Gastrocnemius medialis (tissue), 4 donors: ENCODE measurements around the gene H2BK1. TPM values are rescaled to one million over a fixed set of nuclear protein-coding genes. Genes with fewer than 3 reads are reported as not detected.

ENCODE experiments used
- ATAC-seq, 2 donors: fragments of 150-250 bp; one replicate each; pipeline ENCODE4 v1.9.1; 2016
- DNase-seq, 2 donors: peaks; one replicate each; pipeline ENCODE4 v3.0.0-alpha.2; 2019
- H3K27ac ChIP-seq, 4 donors: fragments of 200-600 bp; sonication (generic); 1 replicate in 1 of 4; 2 replicates in 3 of 4; pipeline ENCODE4 v1.5.1; 2016 to 2018; ENCODE audit warnings: mild to moderate bottlenecking in 2 of 4, moderate library complexity in 1 of 4
- H3K27me3 ChIP-seq, 3 donors: fragments of 200-600 bp; sonication (generic) in 2 of 3; 1 replicate in 1 of 3; 2 replicates in 2 of 3; pipeline versions ENCODE4 v1.5.1 to v1.6.0; 2016 to 2019; ENCODE audit warnings: mild to moderate bottlenecking in 1 of 3, moderate library complexity in 1 of 3
- H3K36me3 ChIP-seq, 2 donors: fragments of 200-600 bp; sonication (generic) in 1 of 2; one replicate each; pipeline ENCODE4 v1.5.1; 2017 to 2018
- H3K4me1 ChIP-seq, 2 donors: fragments of 200-600 bp; sonication (generic) in 1 of 2; one replicate each; pipeline ENCODE4 v1.5.1; 2016 to 2017; ENCODE audit warnings: mild to moderate bottlenecking in 2 of 2
- H3K4me3 ChIP-seq, 4 donors: fragments of 200-600 bp; sonication (generic) in 3 of 4; 1 replicate in 1 of 4; 2 replicates in 3 of 4; pipeline ENCODE4 v1.5.1; 2016 to 2019; ENCODE audit warnings: mild to moderate bottlenecking in 2 of 4
- H3K9me3 ChIP-seq, 3 donors: fragments of 200-600 bp; sonication (generic) in 2 of 3; 1 replicate in 1 of 3; 2 replicates in 2 of 3; pipeline ENCODE4 v1.5.1; 2016 to 2019
- POLR2A ChIP-seq, 2 donors: fragments of 450-650 bp; IDR thresholded peaks; one replicate each; pipeline ENCODE4 v1.6.1; 2017; ENCODE audit warnings: antibody characterized with exemption in 2 of 2, mild to moderate bottlenecking in 2 of 2, moderate library complexity in 2 of 2
- in situ Hi-C, 4 donors: fragments of 200-750 bp; cut with MboI; loops; one replicate each; pipeline versions ENCODE4 v1.15.0 to v1.8.0; 2017; ENCODE audit warnings: low sequenced_read_pairs in 4 of 4
- intact Hi-C: fragments of 100-400 bp; cut with DNase I; formaldehyde crosslinking; loops from one replicate; pipeline ENCODE4 v1.15.1; 2023; ENCODE audit warnings: low total_unique reads
- total RNA-seq, 4 donors: library from RNA; depleted of rRNA; stranded (reverse); fragments of >200 nt; gene quantifications; one replicate each; pipeline versions ENCODE4 v1.1.0 to v1.2.3, GENCODE V29; 2016
- TF ChIP-seq, protein P1 (sequence below), 5 experiments: fragments of 450-650 bp in 3 of 5; fragments of 200-600 bp in 2 of 5; sonication (generic) in 2 of 5; IDR thresholded peaks in 4 of 5; conservative IDR thresholded peaks in 1 of 5; 1 replicate in 4 of 5; 2 replicates in 1 of 5; pipeline ENCODE4 v1.5.1; 2016 to 2019; ENCODE audit warnings: antibody characterized with exemption in 5 of 5, mild to moderate bottlenecking in 3 of 5, moderate library complexity in 3 of 5

Gene H2BK1
- total RNA-seq, 4 donors from 2014 or later, result not detected

DNA sequence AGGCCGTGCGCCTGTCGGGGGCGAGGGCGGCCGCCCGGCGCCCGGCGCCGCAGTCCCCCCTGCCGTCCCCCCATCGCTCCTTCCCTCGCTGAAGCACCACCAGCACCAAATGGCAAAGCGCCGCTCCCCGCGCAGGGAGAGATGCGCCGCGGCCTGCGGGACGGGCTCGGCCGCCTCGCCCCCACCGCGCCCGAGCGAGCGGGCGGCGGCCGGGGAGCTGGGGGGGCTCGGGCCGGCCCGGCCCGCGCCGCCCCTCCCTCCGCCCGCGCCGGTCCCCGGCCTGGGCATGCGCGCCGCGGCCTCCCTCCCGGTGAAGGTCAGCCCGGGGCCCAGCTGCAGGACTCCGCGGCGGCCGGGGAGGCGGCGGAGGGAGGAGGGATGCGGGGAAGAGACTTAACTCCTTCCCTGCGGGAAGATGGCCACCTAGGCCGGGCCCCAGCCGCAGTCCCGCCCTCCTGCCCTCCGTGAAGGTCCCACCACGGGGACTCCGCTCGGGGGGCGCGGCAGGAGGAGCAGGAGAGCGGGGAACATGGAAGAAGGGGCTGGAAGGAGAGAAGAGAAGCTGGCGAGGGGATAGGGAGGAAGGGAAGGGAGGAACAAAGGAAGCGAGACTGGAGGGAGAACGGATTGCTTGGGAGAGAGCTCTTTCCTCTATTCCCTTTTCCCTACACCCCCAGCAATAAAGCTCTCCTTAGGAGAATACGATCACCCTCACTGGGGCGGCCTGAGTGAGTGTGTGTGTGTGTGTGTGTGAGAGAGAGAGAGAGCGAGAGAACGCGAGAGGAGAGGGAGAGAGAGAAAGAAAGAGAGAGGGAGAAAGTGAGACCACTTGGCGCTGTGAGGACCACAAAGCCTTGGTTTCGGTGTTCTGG, 41.6 kb upstream of the H2BK1 start:
- Histone ChIP-seq H3K4me3 (peak overlapping the region; percentile 64 to 94 (median 78)), H3K4me1 (peaks cover 33 to 48% of the 10 kb centered on the region in 2 donors), H3K27ac (peak overlapping the region; percentile 92 to 100 (median 98)), H3K9me3 (no peaks in the 10 kb centered on the region), H3K36me3 (no peaks in the 10 kb centered on the region), H3K27me3 (no peaks in the 10 kb centered on the region)
- peak in 1 of 2 donors; percentile 71 for DNase-seq
- ATAC-seq, result peak; percentile 12 to 22
- TF ChIP-seq, protein P1, sequence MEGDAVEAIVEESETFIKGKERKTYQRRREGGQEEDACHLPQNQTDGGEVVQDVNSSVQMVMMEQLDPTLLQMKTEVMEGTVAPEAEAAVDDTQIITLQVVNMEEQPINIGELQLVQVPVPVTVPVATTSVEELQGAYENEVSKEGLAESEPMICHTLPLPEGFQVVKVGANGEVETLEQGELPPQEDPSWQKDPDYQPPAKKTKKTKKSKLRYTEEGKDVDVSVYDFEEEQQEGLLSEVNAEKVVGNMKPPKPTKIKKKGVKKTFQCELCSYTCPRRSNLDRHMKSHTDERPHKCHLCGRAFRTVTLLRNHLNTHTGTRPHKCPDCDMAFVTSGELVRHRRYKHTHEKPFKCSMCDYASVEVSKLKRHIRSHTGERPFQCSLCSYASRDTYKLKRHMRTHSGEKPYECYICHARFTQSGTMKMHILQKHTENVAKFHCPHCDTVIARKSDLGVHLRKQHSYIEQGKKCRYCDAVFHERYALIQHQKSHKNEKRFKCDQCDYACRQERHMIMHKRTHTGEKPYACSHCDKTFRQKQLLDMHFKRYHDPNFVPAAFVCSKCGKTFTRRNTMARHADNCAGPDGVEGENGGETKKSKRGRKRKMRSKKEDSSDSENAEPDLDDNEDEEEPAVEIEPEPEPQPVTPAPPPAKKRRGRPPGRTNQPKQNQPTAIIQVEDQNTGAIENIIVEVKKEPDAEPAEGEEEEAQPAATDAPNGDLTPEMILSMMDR (IDR thresholded peaks at IDR 0.05 in 4 of 5, conservative IDR thresholded peaks at IDR 0.05 in 1 of 5), result no peak
- TF ChIP-seq POLR2A (IDR thresholded peaks at IDR 0.05), result peak; percentile 54 to 71
- in situ Hi-C loops, result no loop called here
- intact Hi-C loops, result loop anchor here (5.0 kb wide), 1 partner anchor 90 kb away; the partner anchor contains the start of gene NUB1

DNA sequence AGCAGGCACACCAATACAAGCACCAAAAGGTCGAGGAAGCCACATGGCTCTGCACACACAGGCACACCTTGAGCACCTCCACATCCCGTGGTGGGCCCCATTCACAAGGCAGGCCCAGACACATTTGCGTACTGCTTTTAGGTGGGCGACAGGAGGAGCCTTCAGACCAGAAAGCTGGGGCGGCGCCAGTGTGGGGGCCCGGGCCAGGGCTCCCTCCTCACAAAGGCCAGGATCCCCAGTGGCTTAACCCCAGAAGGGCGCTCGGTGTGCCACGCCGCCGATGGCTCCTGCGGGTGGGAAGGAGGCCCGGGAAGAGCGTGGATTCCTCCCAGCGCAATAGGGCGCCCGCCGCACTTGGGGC, 41.0 kb upstream of the H2BK1 start:
- ATAC-seq, result no peak
- Histone ChIP-seq H3K36me3 (no peaks in the 10 kb centered on the region), H3K4me3 (peak overlapping the region; percentile 41 to 94 (median 66)), H3K4me1 (peaks cover 39 to 50% of the 10 kb centered on the region in 2 donors), H3K9me3 (no peaks in the 10 kb centered on the region), H3K27ac (peak overlapping the region; percentile 92 to 100 (median 98)), H3K27me3 (no peaks in the 10 kb centered on the region)
- in situ Hi-C loops, result no loop called here
- TF ChIP-seq, protein P1 (IDR thresholded peaks at IDR 0.05 in 4 of 5, conservative IDR thresholded peaks at IDR 0.05 in 1 of 5), result no peak
- no peak for TF ChIP-seq POLR2A (IDR thresholded peaks at IDR 0.05)
- intact Hi-C loops, result loop anchor here (5.0 kb wide), 1 partner anchor 91 kb away; the partner anchor contains the start of gene NUB1
- DNase-seq, result peak in 1 of 2 donors; percentile 34

DNA sequence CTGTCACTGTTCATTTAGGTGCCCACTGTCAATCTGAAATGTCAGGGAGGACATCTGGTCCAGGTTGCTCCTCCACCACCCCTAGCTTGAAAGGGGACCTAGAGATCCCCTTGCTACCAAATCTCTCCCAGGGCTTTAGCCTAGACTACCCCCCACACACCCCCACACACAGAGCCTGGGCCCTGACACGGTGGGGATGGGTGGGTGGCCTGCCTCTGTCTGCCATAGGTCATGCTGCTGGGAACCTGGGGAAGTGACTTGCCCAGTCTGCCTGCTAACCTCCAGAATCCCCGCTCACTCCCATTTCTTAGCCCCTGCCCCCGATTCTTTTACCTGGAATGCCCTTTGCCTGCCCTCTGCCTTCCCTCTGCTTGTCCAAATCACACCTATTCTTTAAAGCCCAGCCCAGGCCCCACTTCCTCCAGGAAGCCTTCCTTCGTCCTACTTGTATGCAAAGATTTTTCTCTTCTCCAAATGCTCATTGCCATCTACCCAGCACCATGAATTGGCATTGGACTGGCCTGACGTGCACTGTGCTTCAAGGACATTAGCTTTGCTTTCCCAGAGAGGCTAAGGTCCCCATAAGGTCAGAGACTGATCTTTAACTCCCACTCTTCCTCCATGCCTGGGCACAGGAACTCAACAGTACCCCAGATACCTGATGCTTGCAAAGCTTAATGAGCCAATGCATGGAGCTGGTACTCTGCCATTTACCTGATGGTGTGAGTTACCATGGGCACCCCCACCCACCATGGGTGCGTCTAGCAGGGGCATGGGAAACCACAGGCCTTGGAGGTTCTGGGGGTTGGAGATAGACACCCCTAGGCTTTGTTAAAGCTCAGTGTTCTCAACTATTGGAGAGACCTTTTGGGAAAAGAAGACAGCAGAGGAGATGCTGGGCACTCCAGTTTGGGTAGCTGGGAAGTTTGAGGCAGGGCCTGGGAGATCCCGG, 40.2 kb upstream of the H2BK1 start:
- Histone ChIP-seq H3K4me1 (peaks cover 45 to 59% of the 10 kb centered on the region in 2 donors), H3K27ac (peak overlapping the region; percentile 92 to 100 (median 98)), H3K9me3 (no peaks in the 10 kb centered on the region), H3K27me3 (no peaks in the 10 kb centered on the region), H3K4me3 (peak overlapping the region; percentile 55 to 94 (median 76)), H3K36me3 (no peaks in the 10 kb centered on the region)
- TF ChIP-seq POLR2A (IDR thresholded peaks at IDR 0.05), result no peak
- TF ChIP-seq, protein P1 (IDR thresholded peaks at IDR 0.05 in 4 of 5, conservative IDR thresholded peaks at IDR 0.05 in 1 of 5), result no peak
- intact Hi-C loops, result loop anchor here (5.0 kb wide), 1 partner anchor 92 kb away; the partner anchor contains the start of gene NUB1
- DNase-seq, result no peak
- ATAC-seq, result no peak
- in situ Hi-C loops, result no loop called here

DNA sequence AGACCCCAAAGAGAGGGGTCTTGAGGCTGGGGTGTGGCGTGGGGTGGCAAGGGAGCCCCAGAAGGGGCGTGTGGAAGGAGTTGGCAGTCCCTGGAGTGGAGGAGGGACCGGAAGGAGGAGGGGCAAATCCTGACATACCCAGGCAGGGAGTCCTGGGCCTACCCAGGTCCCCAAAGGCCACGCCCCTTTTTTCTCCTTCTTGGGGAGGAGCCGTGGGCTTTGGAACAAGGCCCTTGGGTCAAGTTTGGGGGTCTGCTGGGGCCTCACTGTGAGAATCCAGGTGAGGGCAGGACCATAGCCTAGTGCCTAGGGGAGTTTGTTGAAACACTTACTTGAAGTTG, 39.4 kb upstream of the H2BK1 start:
- ATAC-seq (peak; percentile 31 to 34), DNase-seq (peak; percentile 76 to 86)
- TF ChIP-seq POLR2A (IDR thresholded peaks at IDR 0.05), result no peak
- TF ChIP-seq, protein P1 (IDR thresholded peaks at IDR 0.05 in 4 of 5, conservative IDR thresholded peaks at IDR 0.05 in 1 of 5), result no peak
- no peaks in the 10 kb centered on the region for H3K36me3 ChIP-seq
- H3K9me3 ChIP-seq, result no peaks in the 10 kb centered on the region
- H3K27me3 ChIP-seq, result no peaks in the 10 kb centered on the region
- H3K4me1 ChIP-seq, result peaks cover 52 to 65% of the 10 kb centered on the region in 2 donors
- H3K4me3 ChIP-seq, result peak overlapping the region; percentile 68 to 94 (median 85)
- H3K27ac ChIP-seq, result peak overlapping the region; percentile 92 to 100 (median 98)
- in situ Hi-C loops (no loop called here), intact Hi-C loops (loop anchor here (5.0 to 10.0 kb wide), 6 partner anchors 93 to 885 kb away; partner anchors contain the start of genes ABCB8, FASTK, NUB1 and REPIN1)
